Pulmonary artery endothelial cell (primary cell): ENCODE data around the gene SLC9A8. TPM values are rescaled to one million over a fixed set of nuclear protein-coding genes. Genes with fewer than 3 reads are reported as not detected.

Experiments used
- total RNA-seq: library from RNA; depleted of rRNA; stranded (reverse); fragments of >200 nt; gene quantifications from 2 replicates; pipeline ENCODE4 v1.2.3, GENCODE V29; 2014

The SLC9A8 gene
- total RNA-seq, 1 donor from 2014 or later, result 6.2 TPM

Other genes starting within 250 kb of the SLC9A8 start
- 1.8 and 8.1 TPM in 2 replicates for gene PTGIS, start 244.7 kb upstream of the SLC9A8 start, total RNA-seq
- gene B4GALT5, start 99.0 kb upstream of the SLC9A8 start, total RNA-seq, result 55.8 and 75.4 TPM in 2 replicates
- 1.2 and 1.3 TPM in 2 replicates for gene SPATA2, start 102.7 kb downstream of the SLC9A8 start, total RNA-seq
- 33.2 and 40.8 TPM in 2 replicates for gene RNF114, start 123.6 kb downstream of the SLC9A8 start, total RNA-seq
- 0.86 and 2.1 TPM in 2 replicates for gene SNAI1, start 170.2 kb downstream of the SLC9A8 start, total RNA-seq